ENCODE results near the gene EP400. TPM values are rescaled to one million over a fixed set of nuclear protein-coding genes. Genes with fewer than 3 reads are reported as not detected.

The EP400 gene
- total and polyA plus RNA-seq, 2 of the 13 experiments (the other 11 are each of a cell fraction or from before 2014, with no cell fraction given) = 4.9 to 5.0 TPM

DNA sequence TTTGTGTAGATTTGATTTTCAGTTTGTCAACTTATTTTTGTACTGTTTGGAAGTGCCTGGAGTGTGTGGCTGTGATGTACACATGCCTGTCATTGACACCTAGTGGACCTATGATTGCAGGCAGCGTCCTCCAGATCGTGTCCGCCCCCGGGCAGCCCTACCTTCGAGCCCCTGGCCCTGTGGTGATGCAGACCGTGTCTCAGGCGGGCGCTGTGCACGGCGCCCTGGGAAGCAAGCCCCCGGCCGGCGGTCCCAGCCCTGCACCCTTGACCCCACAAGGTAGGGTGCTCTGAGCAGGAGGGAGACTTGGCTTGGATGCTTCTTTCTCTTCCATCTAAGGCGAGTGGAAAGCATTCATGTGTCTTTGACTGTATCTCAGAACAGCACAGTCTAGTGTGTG is 75.8 kb downstream of the EP400 start:
- FAIRE-seq = no peak
- no peaks in the 10 kb centered on the region for H3K4me1 ChIP-seq (ENCODE audit: insufficient read depth, low read length)
- intact Hi-C loops (cut with micrococcal nuclease; ENCODE audit: unreplicated experiment) (no loop called here), in situ Hi-C loops (cut with HindIII; ENCODE audit: extremely low pct_ligation_motif_present, low pct_unique_long_range_greater_than_20kb) (no loop called here)
- peaks cover 45 to 76% of the 10 kb centered on the region in 2 experiments for H3K36me3 ChIP-seq (replicated peaks in 1 of 2; ENCODE audit: control insufficient read depth in 1 of 2, insufficient read depth in 2 of 2, low read length in 2 of 2)
- CTCF ChIA-PET (ENCODE audit: low intra/inter-chr PET ratio, low total read pairs) = no interaction called here
- no peak for DNase-seq (ENCODE audit: low spot score)
- TF ChIP-seq NR1H2 (CRISPR knock-in tag; IDR thresholded peaks at IDR 0.05; ENCODE audit: borderline replicate concordance, low read depth) (no peak), ZNF83 (CRISPR knock-in tag; IDR thresholded peaks at IDR 0.05; ENCODE audit: borderline replicate concordance) (no peak), ZNF558 (CRISPR knock-in tag; IDR thresholded peaks at IDR 0.05; ENCODE audit: borderline replicate concordance) (no peak), KLF13 (CRISPR knock-in tag; IDR thresholded peaks at IDR 0.05) (no peak), MYNN (CRISPR knock-in tag; IDR thresholded peaks at IDR 0.05; ENCODE audit: low read depth) (no peak), RARA (CRISPR knock-in tag; IDR thresholded peaks at IDR 0.05) (no peak), HNRNPLL (IDR thresholded peaks at IDR 0.05; ENCODE audit: low read depth, low read length, poor library complexity, severe bottlenecking) (no peak), ZNF572 (CRISPR knock-in tag; IDR thresholded peaks at IDR 0.05) (no peak), RNF2 (conservative IDR thresholded peaks at IDR 0.05; ENCODE audit: low read depth) (no peak), ZNF652 (CRISPR knock-in tag; IDR thresholded peaks at IDR 0.05; ENCODE audit: borderline replicate concordance, low read depth) (no peak), ZFX (CRISPR knock-in tag; IDR thresholded peaks at IDR 0.05; ENCODE audit: low read depth) (no peak)
- TF ChIP-seq, protein P1, sequence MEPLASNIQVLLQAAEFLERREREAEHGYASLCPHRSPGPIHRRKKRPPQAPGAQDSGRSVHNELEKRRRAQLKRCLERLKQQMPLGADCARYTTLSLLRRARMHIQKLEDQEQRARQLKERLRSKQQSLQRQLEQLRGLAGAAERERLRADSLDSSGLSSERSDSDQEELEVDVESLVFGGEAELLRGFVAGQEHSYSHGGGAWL (CRISPR knock-in tag; IDR thresholded peaks at IDR 0.05) = no peak
- TF ChIP-seq, protein P2, sequence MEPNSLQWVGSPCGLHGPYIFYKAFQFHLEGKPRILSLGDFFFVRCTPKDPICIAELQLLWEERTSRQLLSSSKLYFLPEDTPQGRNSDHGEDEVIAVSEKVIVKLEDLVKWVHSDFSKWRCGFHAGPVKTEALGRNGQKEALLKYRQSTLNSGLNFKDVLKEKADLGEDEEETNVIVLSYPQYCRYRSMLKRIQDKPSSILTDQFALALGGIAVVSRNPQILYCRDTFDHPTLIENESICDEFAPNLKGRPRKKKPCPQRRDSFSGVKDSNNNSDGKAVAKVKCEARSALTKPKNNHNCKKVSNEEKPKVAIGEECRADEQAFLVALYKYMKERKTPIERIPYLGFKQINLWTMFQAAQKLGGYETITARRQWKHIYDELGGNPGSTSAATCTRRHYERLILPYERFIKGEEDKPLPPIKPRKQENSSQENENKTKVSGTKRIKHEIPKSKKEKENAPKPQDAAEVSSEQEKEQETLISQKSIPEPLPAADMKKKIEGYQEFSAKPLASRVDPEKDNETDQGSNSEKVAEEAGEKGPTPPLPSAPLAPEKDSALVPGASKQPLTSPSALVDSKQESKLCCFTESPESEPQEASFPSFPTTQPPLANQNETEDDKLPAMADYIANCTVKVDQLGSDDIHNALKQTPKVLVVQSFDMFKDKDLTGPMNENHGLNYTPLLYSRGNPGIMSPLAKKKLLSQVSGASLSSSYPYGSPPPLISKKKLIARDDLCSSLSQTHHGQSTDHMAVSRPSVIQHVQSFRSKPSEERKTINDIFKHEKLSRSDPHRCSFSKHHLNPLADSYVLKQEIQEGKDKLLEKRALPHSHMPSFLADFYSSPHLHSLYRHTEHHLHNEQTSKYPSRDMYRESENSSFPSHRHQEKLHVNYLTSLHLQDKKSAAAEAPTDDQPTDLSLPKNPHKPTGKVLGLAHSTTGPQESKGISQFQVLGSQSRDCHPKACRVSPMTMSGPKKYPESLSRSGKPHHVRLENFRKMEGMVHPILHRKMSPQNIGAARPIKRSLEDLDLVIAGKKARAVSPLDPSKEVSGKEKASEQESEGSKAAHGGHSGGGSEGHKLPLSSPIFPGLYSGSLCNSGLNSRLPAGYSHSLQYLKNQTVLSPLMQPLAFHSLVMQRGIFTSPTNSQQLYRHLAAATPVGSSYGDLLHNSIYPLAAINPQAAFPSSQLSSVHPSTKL (CRISPR knock-in tag; IDR thresholded peaks at IDR 0.05) = no peak
- WGBS (ENCODE audit: low lambda C conversion rate) = 96% methylated on average over 14 of the region's 14 CpGs
- no peak overlapping the region for H3K4me2 ChIP-seq (ENCODE audit: low read depth, low read length)
- no peak overlapping the region for H2AFZ ChIP-seq (ENCODE audit: low read length)
- no peaks in the 10 kb centered on the region for H3K27me3 ChIP-seq (ENCODE audit: control insufficient read depth in 1 of 2, insufficient read depth in 2 of 2, low read length in 2 of 2)
- H3K9me3 ChIP-seq (ENCODE audit: low read length) = no peaks in the 10 kb centered on the region
- BruUV-seq (replicated peaks) = no TSS peak
- H3K27ac ChIP-seq (ENCODE audit: extremely low read length, insufficient read depth, low read length) = no peak overlapping the region
- H4K20me1 ChIP-seq (ENCODE audit: insufficient read depth, low read length) = no peaks in the 10 kb centered on the region
- no peaks in the 10 kb centered on the region for H3K79me2 ChIP-seq (ENCODE audit: insufficient read depth, low read length)
- H3K4me3 ChIP-seq (replicated peaks in 1 of 3; ENCODE audit: insufficient read depth in 1 of 3, low read depth in 2 of 3, low read length in 3 of 3) = no peak overlapping the region
- POLR2A ChIA-PET = no interaction called here
- ATAC-seq = no peak
- no peak overlapping the region for H3K9ac ChIP-seq (ENCODE audit: insufficient read depth, low read depth, low read length)
